Measurements from ENCODE around the gene FIBCD1.

FIBCD1 gene

DNA sequence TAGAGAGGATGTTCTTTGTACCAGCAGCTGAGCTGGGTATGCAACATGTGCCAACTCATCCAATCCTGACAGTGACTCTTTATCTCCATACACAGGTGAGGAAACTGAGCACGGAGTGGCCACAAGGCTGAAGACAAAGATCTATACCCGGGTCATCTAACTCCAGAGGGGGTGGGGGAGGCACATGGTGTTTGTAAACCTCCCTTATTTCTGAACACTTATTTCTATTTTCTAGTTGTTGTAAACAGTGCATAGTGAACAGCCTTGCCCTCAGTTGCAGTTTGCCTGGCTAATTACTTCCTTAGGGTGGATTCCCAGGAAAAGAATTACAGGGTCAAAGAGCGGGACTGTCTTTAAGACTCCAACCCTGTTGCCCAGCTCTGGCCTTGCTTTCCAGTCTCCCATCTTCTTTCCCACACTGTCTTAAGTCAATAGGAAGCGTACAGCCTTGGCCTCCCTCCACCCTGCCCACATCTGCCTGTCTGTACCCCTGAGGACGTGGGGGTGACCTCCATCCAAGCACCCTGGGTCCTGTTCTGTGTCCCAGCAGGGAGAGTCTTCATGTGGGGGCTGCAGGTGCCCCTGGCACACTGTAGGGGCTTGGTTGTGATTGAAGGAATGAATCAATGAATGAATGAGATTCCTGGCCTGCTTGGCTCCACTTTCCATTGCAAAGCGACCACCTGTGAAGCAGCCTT, 13.2 kb upstream of the FIBCD1 start:
- no peak for FAIRE-seq

DNA sequence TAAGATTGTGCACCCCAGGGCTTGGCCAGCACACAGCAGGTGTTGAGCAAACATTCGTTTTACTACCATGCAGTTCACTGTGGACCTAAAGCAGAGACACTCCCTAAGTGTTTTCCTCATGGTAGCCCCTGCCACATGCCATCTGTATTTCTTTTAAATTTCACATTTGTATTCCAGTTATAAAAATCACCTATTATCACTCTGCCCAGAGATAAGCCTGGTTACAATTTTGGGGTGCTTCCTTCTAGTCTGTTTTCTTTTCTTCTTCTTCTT, 10.9 kb upstream of the FIBCD1 start:
- FAIRE-seq, result no peak

DNA sequence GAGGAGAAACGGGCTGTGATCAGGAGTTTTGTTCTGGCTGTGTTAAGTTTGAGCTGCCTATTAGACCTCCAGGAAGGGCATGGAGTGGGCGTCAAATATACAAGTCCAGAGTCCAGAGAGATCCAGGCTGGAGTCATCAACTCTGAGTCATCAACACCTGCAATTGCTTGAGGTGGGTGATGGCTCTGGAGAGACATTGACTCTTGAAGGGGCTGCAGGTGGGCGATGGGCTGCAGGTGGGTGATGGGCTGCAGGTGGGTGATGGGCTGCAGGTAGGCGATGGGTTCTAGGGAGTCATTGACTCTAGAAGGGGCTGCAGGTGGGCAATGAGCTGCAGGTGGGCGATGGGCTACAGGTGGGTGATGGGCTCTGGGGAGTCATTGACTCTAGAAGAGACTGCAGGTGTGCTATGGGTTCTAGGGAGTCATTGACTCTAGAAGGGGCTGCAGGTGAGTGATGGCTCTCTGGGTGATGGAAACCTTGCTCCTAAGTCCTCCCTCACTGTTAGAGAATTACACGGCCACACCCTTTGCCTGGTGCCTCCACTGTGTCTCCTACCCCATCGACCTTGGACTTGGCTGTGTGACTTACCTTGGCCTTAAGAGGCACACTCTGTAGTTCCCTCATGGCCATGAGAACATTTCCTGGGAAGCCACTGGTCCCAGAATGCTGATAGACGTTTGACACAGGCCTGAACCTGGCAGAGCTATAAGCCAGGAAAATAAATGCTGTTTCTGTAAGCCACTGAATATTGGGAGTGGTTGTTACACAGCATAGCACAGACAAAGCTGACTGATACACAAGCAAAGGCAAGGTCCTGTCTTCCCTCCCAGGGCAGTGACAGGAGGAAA, 10.4 kb upstream of the FIBCD1 start:
- no peak for FAIRE-seq

DNA sequence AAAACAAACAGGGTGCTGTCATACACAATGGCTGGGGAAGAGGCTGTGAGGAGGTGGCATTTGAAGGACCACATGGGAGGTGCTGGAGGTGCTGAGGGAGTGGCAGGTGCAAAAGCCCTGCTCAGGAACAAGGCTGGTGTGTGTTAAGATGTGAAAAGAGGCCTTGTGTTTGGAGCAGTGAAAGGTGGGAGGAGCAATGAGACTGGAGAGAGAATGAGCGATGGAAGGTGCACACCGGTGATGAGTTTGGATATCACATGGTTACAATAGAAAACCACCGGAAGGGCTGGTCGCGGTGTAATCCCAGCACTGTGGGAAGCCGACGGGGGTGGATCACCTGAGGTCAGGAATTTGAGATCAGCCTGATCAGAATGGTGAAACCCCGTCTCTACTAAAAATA, 9.2 kb upstream of the FIBCD1 start:
- FAIRE-seq, result no peak

DNA sequence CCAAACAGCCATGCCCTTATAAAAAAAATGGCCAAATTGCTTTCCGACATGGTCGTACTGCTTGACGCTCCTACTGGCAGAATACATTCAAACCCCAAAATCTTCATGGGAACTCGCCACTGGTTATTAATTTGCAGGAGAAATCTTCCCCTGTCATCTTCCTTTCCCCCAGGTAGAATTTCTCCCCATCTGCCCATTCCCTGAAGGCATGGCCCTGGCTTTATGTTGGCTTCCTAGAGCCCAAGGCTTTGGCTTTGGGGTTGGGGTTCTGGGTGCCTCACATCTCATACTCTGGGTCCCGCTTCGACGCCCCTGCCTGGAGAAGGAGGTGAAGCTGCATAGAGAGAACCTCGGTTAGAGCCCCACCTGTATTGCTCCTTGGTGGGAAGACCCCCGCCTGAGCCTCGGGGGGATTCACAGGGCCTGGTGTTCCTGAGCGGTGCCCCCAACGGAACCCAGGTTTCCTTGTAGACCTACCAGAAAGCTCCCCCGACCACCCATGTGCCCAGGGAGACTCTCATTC, 8.6 kb upstream of the FIBCD1 start:
- no peak for FAIRE-seq

DNA sequence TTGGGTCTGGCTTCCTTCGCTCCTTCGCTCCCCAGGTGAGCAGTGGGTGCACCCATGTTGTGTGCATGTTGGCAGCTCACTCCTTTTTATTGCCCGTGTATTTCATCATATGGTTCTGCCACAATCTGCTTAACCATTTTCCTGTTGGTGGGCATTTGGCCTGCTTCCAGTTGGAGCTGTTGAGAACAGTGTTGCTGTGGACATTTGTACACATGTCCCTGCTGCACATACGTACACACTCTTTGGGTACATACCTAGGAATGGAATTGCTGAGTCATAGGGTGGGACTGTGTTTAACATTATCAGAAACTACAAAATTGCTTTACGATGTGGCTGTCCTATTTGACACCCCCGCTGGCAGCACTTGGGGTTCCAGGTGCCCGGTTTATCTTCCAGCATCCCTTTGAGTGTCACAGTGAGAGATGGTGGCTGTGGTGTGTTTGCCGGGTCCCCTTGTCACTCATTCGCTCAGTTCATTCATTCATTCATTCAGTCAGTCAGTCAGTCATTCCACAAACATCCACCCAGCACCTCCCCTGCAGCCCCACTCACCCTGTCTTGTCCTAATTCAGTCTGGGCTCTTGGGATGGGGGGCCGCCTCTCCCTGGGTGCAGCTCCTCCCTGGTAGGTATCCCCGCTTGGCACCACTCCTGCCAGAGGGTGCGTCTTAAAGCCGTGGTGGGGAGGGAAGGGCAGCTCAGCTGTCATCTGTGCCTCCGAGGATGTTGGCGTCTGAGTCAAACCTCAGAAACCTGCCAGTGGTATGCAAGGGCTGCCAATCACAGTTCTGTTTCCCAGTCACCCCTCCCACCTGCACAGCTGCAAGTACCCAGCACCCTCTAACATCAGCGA, 7.9 kb upstream of the FIBCD1 start:
- no peak for FAIRE-seq

DNA sequence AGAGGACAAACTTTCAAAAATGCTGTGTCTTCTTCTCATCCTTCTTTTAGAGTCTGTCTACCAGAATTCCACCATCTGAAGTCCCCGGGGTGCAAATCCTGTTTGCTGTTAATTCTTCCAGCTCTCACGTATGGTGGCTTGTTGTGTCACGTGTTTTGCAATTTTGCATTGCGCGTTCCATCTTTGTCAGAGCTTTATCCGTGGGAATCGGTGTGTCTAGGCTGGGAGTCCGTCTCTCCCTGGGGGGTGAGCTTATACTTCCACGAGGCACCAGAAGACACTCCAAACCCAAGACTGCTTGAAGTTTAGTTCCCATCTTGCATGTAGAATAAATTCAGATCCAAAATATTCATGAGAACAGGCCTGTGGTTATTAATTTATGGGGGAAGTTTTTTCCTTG, 6.1 kb upstream of the FIBCD1 start:
- no peak for FAIRE-seq

DNA sequence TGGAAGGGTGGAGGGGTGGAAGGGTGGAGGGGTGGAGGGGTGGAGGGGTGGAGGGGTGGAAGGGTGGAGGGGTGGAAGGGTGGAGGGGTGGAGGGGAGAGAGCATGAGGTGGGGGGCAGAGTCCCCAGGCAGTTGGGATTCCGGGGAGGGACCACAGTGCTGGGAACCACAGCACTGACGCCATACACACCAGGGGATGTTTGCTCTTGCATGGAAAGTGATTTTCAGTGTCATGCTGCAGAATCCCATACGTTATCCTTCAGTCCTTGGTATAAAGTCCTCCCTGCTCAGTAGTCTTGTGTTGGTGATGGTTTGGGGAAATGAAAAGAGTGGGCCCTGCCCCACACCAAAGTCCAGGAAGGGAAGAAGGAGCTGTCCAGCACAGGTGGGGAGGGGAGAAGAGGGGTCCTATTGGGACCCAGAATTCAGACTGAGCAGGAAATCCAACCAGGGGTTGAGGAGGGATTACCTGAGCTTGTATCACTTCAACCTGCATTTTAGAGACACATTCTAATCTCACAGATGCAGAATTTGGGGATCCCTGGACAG, 5.5 kb upstream of the FIBCD1 start:
- no peak for FAIRE-seq

DNA sequence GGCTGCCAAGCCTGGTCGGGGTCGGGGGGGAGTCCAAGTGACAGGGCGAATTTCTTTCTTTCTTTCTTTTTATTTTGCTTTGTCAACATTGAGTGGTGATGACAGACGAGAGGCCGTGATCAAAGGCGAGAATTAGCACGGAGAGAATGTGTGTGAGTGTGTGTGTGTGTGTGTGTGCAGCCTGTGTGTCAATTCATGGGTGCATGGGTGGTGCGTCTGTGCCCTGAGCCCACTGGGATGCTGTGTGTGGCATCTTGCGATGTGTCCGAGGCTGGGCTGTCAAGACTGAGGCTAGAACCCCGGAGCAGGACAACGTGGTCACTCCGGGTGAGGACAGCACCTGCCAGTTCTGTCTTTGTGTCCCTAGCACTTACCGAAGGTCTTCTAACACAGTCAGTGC, 4.7 kb upstream of the FIBCD1 start:
- FAIRE-seq, result no peak

DNA sequence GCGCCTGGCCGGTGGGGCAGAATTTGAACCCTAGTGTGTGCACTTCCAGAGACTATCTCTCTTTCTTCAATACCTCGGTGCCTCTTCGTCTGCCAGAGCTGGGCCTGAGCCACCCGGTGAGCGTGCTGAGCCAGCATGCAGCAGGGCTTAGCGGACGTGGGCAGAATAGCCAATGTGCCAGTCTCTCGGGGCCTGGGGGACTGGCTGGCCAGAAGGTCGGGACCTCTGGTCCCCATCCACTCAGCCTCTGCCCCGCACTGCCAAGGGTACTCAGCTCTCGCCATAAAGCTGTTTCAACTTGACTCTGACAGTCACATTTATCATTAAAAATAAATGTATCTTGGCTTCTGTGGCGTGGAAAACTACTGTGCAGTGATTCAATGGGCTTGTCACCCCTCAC, 4.2 kb upstream of the FIBCD1 start:
- FAIRE-seq, result no peak

DNA sequence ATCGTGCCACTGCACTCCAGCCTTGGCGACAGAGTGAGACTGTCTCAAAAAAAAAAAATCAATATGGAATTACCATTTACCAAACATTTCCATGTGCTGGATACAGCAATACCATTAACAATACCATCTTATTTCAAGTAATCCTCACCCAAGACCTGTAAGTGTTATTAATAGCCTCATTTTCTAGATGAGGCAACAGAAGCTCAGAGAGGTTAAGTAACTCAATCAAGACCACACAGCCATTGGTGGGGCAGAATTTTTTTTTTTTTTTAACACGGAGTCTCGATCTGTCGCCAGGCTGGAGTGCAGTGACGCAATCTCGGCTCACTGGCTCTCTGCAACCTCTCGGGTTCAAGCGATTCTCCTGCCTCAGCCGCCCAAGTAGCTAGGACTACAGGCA, 3.6 kb upstream of the FIBCD1 start:
- FAIRE-seq, result no peak

DNA sequence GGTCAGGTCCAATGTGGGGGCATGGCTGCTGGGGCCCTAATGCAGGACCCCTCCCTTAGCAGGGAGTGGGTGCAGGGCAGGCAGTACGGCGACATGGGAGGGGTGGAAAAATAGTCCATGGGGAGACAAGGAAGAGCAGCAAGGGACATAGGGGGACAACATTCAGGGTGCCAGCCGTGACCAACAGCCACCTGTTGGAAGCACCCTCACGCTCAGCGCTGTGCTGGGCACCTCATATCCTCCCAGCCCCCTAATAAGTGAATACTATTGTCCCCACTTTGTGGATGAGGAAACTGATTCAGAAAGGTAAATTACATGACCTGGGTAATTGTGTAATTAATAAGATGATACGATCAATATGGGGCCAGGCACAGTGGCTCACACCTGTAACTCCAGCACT, 3.0 kb upstream of the FIBCD1 start:
- no peak for FAIRE-seq

DNA sequence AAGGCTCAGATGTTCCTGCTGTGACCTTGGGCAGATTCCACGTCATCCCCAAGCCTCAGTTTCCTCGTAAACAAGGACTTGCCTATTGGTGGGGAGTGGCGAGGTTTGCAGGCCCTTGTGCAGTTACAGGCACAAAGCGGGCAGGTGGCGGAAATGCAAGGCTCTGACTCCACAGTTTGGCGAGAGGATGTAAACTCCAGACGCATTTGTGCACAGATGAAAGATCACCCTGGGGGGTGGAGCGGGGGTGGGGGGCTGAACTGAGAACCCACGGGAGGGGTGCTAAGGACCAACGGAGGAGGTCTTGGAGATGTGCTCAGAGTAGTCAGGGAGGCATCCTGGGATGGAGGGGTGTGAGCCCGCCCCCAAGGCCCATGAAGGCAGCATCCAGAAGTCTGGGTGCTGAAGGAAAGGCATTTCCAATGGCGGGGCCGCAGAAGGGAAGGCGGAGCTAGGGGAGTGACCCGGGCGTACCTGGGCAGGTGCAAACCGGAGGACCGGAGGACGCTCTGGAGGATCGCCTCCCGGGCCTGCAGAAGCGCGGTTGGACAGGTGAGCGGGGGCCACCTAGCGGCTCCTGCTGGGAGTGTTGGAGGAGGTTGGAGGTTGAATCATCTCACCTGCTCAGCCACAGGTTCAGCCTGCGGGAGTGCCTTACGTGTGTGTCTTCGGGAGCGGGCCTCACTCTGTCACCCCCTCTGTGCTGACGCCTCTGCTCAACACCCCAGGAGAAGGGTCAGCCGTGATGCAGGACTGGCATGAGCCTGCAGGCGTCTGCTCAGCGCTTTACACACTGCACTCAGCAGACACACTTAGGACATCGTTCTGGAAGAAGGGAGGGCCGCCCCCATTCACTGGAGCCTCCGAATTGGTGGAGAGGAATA, 1.9 kb upstream of the FIBCD1 start:
- FAIRE-seq, result no peak

DNA sequence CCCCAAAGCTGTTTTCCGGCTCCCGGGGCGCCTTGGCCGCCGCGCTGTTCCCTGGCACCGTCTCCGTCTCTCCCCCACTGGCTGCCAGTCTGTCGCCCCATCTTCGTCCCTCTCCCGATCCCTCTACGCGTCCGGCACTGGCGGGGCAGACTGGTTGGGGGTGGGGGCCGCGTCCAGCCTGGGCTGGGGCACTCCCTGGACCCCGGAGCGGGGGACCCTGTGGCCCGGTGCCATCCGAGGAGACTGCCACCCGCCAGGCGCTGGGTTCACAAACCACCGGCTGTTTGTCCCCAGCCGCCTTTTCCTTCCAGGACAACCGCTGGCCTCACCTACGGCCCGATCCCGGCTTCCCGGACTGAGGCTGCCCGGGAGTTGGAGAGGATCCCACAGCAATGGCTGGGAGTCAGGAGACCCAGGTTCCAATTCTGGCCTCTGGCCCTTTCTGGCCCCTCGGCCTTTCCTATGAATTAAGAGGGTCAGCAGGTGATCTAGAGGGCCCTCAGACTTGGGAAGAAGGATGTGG, 1.0 kb upstream of the FIBCD1 start:
- no peak for FAIRE-seq

DNA sequence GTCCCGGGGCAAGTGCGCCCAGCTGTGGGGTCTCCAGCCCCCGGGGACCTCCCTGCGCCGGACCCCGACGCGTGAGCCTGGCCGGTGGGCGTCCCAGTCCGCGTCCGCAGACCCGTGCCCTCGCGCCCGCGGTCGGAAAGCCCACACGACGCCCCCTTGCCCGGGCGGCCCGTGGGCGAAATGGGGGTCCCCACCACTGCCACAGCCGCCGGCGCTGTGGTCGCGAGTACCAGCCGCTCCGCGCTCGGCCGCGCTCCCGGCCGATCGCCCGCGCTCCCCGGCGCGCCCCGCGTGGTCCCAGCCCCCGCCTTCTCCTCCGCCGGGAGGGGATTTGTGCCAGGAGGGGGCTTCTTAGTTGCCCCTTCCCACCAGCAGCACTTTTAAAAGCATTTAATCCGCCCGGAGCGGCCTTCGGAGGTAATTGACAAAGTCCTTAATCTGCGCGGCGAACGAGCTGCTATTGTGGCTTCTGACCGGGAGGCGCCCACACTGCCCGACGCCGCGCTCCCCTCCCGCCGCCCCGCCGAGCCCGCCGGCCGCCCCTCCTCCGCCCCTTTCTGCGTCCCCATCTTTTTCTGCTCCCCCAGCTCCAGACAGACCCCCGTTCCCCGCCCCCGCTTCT, 469 bp upstream of the FIBCD1 start:
- FAIRE-seq, result no peak

DNA sequence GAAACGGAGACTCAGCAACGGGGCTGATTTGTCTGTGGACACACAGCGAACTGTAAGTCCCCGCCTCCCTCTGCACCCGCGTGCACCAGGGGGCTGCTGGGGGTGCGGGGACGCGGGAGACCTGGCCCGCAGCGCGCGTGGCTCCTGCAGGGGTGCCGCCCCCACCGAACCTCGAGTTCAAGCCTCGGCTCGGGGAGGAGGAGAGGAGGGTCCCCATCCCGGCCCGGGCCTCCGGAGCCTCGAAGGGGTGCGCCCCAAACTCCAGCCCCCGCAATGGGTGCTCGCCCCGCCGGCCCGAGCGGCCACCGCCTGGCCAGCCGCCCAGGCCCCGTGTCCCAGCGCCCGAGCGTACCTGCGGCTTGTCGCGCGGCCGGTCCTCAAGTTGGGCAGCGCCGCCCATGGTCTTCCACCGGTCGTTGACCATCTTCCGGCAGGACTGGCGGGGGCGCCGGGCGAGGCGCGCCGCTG, 829 bp downstream of the FIBCD1 start:
- FAIRE-seq, result no peak

DNA sequence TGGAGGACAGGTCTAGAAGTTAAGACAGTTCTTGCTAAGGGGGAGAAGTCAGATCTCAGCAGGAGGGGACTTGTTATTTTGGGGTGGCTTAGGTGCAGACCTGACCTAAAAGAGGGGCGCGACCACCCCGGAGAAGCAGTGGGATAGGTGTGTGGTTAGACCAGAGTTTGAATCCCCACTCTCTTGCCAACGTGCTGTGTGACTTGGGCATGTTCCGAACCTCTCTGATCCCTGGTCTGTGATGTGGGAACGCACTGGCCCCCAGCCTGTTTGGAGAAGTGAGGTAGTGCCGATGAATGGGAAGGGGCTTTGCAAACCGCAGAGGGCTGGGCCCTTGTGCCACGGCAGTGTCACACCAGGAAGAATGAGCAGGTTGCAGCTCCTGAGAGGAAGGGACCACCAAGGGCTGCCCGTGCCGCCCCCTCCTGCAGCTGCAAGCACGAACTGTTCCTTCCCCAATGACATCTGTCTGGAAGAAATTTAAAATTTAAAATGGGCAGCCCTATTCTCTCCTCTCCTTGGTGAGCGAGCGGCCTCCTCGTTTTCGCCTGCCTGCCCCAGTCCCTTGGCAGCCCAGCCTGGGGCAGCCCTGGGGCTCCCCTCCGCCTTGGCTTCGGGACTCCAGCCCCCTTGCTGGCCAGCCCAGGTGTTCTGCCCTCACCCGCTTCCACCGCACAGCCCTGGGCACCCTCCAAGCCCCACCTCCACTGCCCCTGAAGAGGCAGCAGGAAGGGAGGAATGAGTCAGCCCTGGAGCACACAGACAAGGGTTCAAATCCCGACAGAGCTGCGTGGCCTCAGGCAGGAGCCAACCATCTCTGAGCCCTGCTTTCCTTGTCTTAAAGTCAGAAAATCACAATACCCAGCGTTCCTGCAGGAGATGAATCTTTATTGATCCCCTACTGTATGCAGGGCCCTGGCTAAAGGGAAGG, 1.6 kb downstream of the FIBCD1 start:
- FAIRE-seq, result no peak

DNA sequence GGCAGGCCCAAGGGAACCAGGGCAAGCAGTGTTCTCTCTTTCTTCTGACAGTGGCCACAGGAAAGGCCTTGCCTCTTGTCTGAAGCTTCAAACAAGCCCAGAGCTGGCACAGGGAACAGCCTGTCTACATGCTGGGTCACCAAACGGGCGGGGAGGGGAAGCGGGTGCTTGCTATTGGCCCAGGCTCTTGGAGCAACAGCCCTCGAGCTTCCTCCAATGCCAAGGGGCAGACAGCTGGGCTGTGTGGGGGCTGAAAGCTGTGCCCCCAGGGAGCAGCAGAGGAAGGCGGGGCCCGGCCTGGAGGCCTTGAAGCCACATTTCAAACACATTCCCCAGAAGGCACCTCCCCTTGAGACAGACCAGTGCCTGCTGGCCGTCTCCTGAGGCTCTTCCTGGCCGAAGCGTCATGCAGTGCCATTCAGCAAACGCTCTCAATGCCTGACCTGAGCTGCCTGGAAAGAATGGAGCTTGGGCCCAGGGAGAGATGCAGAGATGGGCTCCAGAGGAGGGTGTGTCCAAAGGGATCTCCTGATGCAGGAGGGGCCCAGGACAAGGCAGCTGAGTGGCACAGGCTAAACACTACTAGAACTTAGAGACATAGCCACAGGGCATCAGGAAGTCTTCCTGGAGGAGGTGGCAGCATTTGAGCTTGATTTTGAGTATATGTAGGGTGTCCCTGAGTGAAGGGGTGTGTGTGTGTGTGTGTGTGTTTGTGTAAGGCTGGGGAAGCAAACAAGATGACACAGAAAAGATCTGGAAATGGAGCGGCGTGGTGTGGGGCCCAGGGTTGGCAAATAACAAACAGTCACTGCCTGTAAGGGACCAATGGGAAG, 2.5 kb downstream of the FIBCD1 start:
- FAIRE-seq, result no peak

DNA sequence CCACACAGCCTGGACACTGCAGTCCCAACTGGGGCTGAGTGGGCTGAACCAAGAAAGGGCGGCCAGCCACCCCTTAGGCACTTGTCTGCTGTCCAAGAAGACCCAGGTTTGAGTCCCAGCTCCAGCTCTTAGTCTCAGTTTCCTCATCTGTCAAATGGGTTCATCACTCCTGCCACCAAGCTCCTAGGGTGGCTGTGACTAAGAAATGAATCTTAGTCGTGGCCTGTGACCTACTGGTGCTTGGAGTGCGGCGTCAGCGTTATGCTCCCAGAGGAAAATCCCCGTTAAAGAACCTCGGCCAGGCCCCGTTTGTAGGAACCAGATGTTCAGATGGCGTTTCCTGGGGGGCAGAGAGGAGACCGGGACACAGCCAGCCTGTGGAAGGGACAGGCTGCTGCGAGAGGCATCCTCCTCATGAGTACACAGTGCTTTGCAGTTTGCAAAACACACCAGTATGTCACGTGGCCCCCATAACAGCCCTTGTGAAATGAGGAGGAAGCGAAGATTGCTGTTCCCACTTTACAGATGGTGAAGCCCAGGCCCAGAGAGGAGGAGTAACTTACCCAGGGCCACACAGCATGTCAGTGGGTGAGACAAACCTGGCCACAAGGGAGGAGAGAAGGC, 3.3 kb downstream of the FIBCD1 start:
- FAIRE-seq, result no peak

Measured in colon (tissue), 2 donors.